Gastrocnemius medialis (tissue), 4 donors: ENCODE data around the gene PRR36. TPM values are rescaled to one million over a fixed set of nuclear protein-coding genes. Genes with fewer than 3 reads are reported as not detected.

Source experiments
- ATAC-seq, 2 donors: fragments of 150-250 bp; one replicate each; pipeline ENCODE4 v1.9.1; 2016
- DNase-seq, 2 donors: peaks; one replicate each; pipeline ENCODE4 v3.0.0-alpha.2; 2019
- H3K27ac ChIP-seq, 4 donors: fragments of 200-600 bp; sonication (generic); 1 replicate in 1 of 4; 2 replicates in 3 of 4; pipeline ENCODE4 v1.5.1; 2016 to 2018; ENCODE audit warnings: mild to moderate bottlenecking in 2 of 4, moderate library complexity in 1 of 4
- H3K27me3 ChIP-seq, 3 donors: fragments of 200-600 bp; sonication (generic) in 2 of 3; 1 replicate in 1 of 3; 2 replicates in 2 of 3; pipeline versions ENCODE4 v1.5.1 to v1.6.0; 2016 to 2019; ENCODE audit warnings: mild to moderate bottlenecking in 1 of 3, moderate library complexity in 1 of 3
- H3K36me3 ChIP-seq, 2 donors: fragments of 200-600 bp; sonication (generic) in 1 of 2; one replicate each; pipeline ENCODE4 v1.5.1; 2017 to 2018
- H3K4me1 ChIP-seq, 2 donors: fragments of 200-600 bp; sonication (generic) in 1 of 2; one replicate each; pipeline ENCODE4 v1.5.1; 2016 to 2017; ENCODE audit warnings: mild to moderate bottlenecking in 2 of 2
- H3K4me3 ChIP-seq, 4 donors: fragments of 200-600 bp; sonication (generic) in 3 of 4; 1 replicate in 1 of 4; 2 replicates in 3 of 4; pipeline ENCODE4 v1.5.1; 2016 to 2019; ENCODE audit warnings: mild to moderate bottlenecking in 2 of 4
- H3K9me3 ChIP-seq, 3 donors: fragments of 200-600 bp; sonication (generic) in 2 of 3; 1 replicate in 1 of 3; 2 replicates in 2 of 3; pipeline ENCODE4 v1.5.1; 2016 to 2019
- CTCF ChIP-seq, 5 experiments: fragments of 450-650 bp in 3 of 5; fragments of 200-600 bp in 2 of 5; sonication (generic) in 2 of 5; IDR thresholded peaks in 4 of 5; conservative IDR thresholded peaks in 1 of 5; 1 replicate in 4 of 5; 2 replicates in 1 of 5; pipeline ENCODE4 v1.5.1; 2016 to 2019; ENCODE audit warnings: antibody characterized with exemption in 5 of 5, mild to moderate bottlenecking in 3 of 5, moderate library complexity in 3 of 5
- POLR2A ChIP-seq, 2 donors: fragments of 450-650 bp; IDR thresholded peaks; one replicate each; pipeline ENCODE4 v1.6.1; 2017; ENCODE audit warnings: antibody characterized with exemption in 2 of 2, mild to moderate bottlenecking in 2 of 2, moderate library complexity in 2 of 2
- in situ Hi-C, 4 donors: fragments of 200-750 bp; cut with MboI; loops; one replicate each; pipeline versions ENCODE4 v1.15.0 to v1.8.0; 2017; ENCODE audit warnings: low sequenced_read_pairs in 4 of 4
- intact Hi-C: fragments of 100-400 bp; cut with DNase I; formaldehyde crosslinking; loops from one replicate; pipeline ENCODE4 v1.15.1; 2023; ENCODE audit warnings: low total_unique reads
- total RNA-seq, 4 donors: library from RNA; depleted of rRNA; stranded (reverse); fragments of >200 nt; gene quantifications; one replicate each; pipeline versions ENCODE4 v1.1.0 to v1.2.3, GENCODE V29; 2016

Gene PRR36
- not detected for total RNA-seq

GRCh38 chr19:7874076-7874896 lies at the start of gene PRR36:
Gene PRR36 (minus strand): TSS chr19:7874390. CDS start chr19:7873689, 701 bp downstream.
- no peak within 1 kb of the TSS for H3K27ac ChIP-seq
- TF ChIP-seq CTCF (IDR thresholded peaks at IDR 0.05 in 4 of 5, conservative IDR thresholded peaks at IDR 0.05 in 1 of 5) (no peak), POLR2A (IDR thresholded peaks at IDR 0.05) (no peak)
- DNase-seq (no peak), ATAC-seq (no peak)
- H3K27me3 ChIP-seq: peaks cover 35 to 38% (median 37%) of the 10 kb centered on the region in 3 donors
- intact Hi-C loops (no loop called here), in situ Hi-C loops (no loop called here)
- H3K36me3 ChIP-seq: no peaks in the 10 kb centered on the region
- H3K4me3 ChIP-seq: peak within 1 kb of the TSS in 1 of 4 donors; percentile 19
- H3K4me1 ChIP-seq: peaks cover 0 to 6% of the 10 kb centered on the region in 2 donors
- no peaks in the 10 kb centered on the region for H3K9me3 ChIP-seq

- peaks cover 5 to 16% (median 6%) of the 10 kb centered on the region in 3 donors for H3K27me3 ChIP-seq
- H3K4me1 ChIP-seq: peaks cover 19 to 37% of the 10 kb centered on the region in 2 donors
- H3K27ac ChIP-seq: no peak overlapping the region
- peaks cover 0 to 11% of the 10 kb centered on the region in 2 donors for H3K36me3 ChIP-seq
- no peaks in the 10 kb centered on the region for H3K9me3 ChIP-seq
- in situ Hi-C loops: no loop called here
- ATAC-seq: no peak
- H3K4me3 ChIP-seq: no peak overlapping the region
- TF ChIP-seq POLR2A (IDR thresholded peaks at IDR 0.05) (no peak), CTCF (IDR thresholded peaks at IDR 0.05 in 4 of 5, conservative IDR thresholded peaks at IDR 0.05 in 1 of 5) (no peak)
- no peak for DNase-seq
- intact Hi-C loops: no loop called here
Measured at GRCh38 chr19:7923295-7924191, 49.4 kb upstream of the PRR36 start.

GRCh38 chr19:7922836-7923195 lies 48.6 kb upstream of the PRR36 start:
- peaks cover 15 to 34% of the 10 kb centered on the region in 2 donors for H3K4me1 ChIP-seq
- no peak for DNase-seq
- no peak overlapping the region for H3K27ac ChIP-seq
- no peaks in the 10 kb centered on the region for H3K9me3 ChIP-seq
- H3K27me3 ChIP-seq: peaks cover 12 to 23% (median 13%) of the 10 kb centered on the region in 3 donors
- in situ Hi-C loops: no loop called here
- H3K36me3 ChIP-seq: peaks cover 0 to 11% of the 10 kb centered on the region in 2 donors
- no peak overlapping the region for H3K4me3 ChIP-seq
- intact Hi-C loops: no loop called here
- ATAC-seq: no peak
- TF ChIP-seq POLR2A (IDR thresholded peaks at IDR 0.05) (no peak), CTCF (IDR thresholded peaks at IDR 0.05 in 4 of 5, conservative IDR thresholded peaks at IDR 0.05 in 1 of 5) (no peak)

- no peak for DNase-seq
- Histone ChIP-seq H3K9me3 (no peaks in the 10 kb centered on the region), H3K27me3 (peaks cover 16 to 29% (median 19%) of the 10 kb centered on the region in 3 donors), H3K4me3 (peak overlapping the region in 1 of 4 donors; percentile 67), H3K4me1 (peaks cover 16 to 33% of the 10 kb centered on the region in 2 donors), H3K36me3 (peaks cover 0 to 11% of the 10 kb centered on the region in 2 donors), H3K27ac (no peak overlapping the region)
- in situ Hi-C loops: no loop called here
- ATAC-seq: no peak
- intact Hi-C loops: no loop called here
- no peak for TF ChIP-seq CTCF (IDR thresholded peaks at IDR 0.05 in 4 of 5, conservative IDR thresholded peaks at IDR 0.05 in 1 of 5)
- TF ChIP-seq POLR2A (IDR thresholded peaks at IDR 0.05): no peak
Measured at GRCh38 chr19:7921967-7922835, 48.0 kb upstream of the PRR36 start.
